Neural cell (in vitro differentiated cells): ENCODE data around the gene ERBB4.

Source experiments
- MXI1 ChIP-seq: fragments of 450-650 bp; conservative IDR thresholded peaks from 2 replicates; pipeline ENCODE4 v1.6.1; 2014; ENCODE audit warnings: antibody characterized with exemption, mild to moderate bottlenecking; ENCODE audit not compliant: poor library complexity, severe bottlenecking
- TAF1 ChIP-seq: IDR thresholded peaks from 2 replicates; pipeline ENCODE4 v1.6.1; 2012; ENCODE audit warnings: low read depth
- TF ChIP-seq, protein P1 (sequence below): fragments of 450-650 bp; IDR thresholded peaks from 2 replicates; pipeline ENCODE4 v1.5.1; 2014; ENCODE audit warnings: antibody characterized with exemption, mild to moderate bottlenecking, moderate library complexity; ENCODE audit not compliant: poor library complexity, severe bottlenecking

DNA sequence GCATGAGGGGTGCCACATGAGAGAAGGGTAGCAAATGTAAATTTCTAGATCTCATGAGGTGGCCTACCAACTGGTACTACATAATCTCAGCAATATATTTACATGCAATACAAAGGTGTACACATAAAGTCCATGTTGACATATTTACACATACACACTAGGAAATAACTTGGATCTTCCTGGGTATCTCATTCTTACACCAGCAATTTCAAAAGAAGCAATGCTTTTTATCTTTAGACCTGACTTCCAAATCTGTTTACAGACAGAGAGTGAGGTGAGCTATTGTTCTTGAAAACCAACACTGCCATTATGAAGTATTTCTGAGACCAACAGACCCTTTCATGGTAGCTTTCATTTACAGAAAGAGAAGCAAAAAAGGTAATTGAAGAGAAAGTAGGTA, 184.2 kb downstream of the ERBB4 start:
- TF ChIP-seq TAF1 (no peak), MXI1 (no peak)
- TF ChIP-seq, protein P1, sequence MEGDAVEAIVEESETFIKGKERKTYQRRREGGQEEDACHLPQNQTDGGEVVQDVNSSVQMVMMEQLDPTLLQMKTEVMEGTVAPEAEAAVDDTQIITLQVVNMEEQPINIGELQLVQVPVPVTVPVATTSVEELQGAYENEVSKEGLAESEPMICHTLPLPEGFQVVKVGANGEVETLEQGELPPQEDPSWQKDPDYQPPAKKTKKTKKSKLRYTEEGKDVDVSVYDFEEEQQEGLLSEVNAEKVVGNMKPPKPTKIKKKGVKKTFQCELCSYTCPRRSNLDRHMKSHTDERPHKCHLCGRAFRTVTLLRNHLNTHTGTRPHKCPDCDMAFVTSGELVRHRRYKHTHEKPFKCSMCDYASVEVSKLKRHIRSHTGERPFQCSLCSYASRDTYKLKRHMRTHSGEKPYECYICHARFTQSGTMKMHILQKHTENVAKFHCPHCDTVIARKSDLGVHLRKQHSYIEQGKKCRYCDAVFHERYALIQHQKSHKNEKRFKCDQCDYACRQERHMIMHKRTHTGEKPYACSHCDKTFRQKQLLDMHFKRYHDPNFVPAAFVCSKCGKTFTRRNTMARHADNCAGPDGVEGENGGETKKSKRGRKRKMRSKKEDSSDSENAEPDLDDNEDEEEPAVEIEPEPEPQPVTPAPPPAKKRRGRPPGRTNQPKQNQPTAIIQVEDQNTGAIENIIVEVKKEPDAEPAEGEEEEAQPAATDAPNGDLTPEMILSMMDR, result no peak
